Activated T-cell treated with anti-CD3 and anti-CD28 coated beads for 24 hours (primary cell): ENCODE data around the gene RGS10.
A peak's percentile ranks its signal among the peaks of the same experiment; 100 is the strongest.

Source experiments
- DNase-seq: peaks from one replicate; pipeline ENCODE4 v3.0.0-alpha.2; 2020; ENCODE audit warnings: low read depth

Gene RGS10

GRCh38 chr10:119518176-119518575 is 24.3 kb downstream of the RGS10 start:
- no peak for DNase-seq

DNA sequence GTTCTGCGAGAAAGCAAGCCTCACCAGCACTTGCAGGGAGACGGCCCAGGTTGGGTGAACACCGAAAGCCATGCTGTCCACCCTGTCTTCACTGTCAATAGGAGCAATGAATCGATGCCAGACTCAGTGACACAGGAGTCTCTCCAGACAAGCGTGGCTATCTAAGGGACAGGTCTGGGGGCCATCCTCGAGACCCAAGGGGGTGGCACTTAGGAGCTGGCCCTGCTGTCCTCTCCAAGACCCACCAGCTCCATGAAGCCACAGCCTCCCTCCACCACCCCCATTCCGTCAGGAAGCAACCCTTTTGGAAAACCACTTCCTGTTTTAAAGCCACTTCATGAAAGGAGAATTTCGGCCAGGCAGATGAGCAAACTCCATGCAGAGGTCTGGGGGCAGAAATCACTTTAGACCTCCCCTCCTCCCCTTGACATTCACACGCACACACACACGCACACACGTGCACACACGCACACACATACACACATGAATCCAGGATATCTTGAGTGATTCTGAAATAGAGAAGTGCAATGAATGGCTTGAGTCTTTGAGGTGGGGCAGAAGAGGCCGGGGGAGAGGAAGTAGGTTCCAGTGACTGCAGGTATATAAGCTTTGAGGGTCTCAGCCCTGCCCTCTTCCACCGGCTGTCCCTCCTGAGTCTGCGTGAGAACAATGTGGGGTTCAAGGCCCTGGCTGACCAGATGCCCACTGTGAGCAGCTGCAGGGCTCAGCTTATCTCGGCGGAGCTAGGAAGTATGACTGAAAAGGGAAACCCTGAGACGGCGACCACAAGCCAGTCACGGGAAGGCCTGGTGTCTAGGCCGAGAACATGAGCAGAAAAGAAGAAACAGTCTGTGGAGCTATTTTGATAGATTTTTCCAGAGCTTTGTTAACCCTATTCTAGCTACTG is 25.0 kb downstream of the RGS10 start:
- peak; percentile 63 for DNase-seq

- peak; percentile 65 for DNase-seq
These were observed 25.9 kb downstream of the RGS10 start for GRCh38 chr10:119516381-119517234.

GRCh38 chr10:119515511-119516045 is 26.9 kb downstream of the RGS10 start:
- no peak for DNase-seq

- DNase-seq, result no peak
These were observed 27.7 kb downstream of the RGS10 start for GRCh38 chr10:119514819-119515218.

- DNase-seq, result no peak
These were observed 30.5 kb downstream of the RGS10 start for GRCh38 chr10:119511828-119512515.

DNA sequence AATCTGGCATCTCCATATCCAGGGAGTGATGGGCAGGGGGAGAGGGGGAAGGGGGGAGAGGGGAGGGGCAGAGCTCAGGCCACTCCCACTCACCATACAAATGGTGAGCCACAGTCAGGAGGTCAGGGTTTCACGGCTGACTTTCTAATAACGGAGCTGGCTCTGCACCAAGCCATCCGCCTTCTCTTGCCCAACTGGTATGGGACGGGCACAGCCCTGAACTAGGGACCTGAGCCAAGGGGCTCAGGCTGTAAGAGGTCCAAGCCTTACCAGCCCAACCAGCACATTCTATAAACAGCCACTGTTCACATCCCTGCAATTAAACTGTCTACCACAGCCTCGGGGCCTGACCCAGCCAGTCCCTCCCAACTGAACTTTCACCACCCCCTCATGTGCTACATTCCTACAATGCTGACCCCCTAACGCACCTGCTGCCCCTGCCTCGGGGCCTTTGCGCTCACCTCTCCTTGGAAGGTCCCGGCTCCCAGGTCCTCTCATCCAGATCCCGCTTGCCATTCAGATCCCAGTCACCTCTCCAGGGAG is 32.5 kb downstream of the RGS10 start:
- no peak for DNase-seq

- DNase-seq, result no peak
These were observed 35.4 kb downstream of the RGS10 start for GRCh38 chr10:119507115-119507514.

- no peak for DNase-seq
These were observed 36.8 kb downstream of the RGS10 start for GRCh38 chr10:119505588-119506315.

DNA sequence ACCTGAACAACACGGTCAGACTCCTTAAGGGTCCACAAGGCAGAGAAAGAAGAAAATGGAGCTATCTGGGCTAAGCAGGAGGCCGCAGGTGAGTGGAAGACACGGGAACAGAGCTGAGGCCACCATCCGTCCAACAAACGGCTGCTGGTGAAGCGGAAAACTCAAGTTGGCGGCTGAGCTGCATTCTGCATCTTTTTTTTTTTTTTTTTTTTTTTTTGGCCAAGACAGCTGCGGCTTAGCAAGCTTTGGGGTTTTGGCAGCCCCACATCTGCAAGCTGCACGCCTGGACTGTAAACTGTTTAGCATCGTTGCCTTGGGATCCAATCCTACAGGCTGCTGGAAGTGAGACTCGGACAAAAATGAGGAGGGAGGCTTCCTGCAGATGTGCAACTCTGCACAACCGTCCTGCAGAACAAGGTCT is 37.4 kb downstream of the RGS10 start:
- no peak for DNase-seq

DNA sequence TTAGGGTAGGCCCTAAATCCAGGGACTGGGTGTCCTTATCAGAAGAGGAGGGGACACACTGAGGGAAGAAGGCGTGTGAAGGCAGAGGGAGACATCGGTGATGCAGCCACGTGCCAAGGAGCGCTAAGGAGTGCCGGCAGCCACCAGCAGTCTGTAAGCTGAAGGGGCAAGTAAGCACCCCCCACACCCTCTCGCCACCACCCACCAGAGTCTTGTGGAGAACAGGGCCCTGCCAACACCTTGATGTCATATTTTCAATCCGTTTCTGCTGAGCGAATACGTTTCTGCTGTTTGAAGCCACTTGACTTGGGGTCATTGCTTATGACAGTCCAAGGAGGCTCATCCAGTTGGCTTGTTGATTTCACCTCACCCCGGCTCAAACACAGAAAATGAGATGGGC is 37.9 kb downstream of the RGS10 start:
- DNase-seq, result no peak

- DNase-seq, result no peak
These were observed 38.7 kb downstream of the RGS10 start for GRCh38 chr10:119503821-119504220.

- DNase-seq, result no peak
These were observed 39.8 kb downstream of the RGS10 start for GRCh38 chr10:119502618-119503155.

GRCh38 chr10:119502209-119502608 is 40.3 kb downstream of the RGS10 start:
- DNase-seq, result peak; percentile 71

- no peak for DNase-seq
These were observed 40.8 kb downstream of the RGS10 start for GRCh38 chr10:119501690-119502089.

DNA sequence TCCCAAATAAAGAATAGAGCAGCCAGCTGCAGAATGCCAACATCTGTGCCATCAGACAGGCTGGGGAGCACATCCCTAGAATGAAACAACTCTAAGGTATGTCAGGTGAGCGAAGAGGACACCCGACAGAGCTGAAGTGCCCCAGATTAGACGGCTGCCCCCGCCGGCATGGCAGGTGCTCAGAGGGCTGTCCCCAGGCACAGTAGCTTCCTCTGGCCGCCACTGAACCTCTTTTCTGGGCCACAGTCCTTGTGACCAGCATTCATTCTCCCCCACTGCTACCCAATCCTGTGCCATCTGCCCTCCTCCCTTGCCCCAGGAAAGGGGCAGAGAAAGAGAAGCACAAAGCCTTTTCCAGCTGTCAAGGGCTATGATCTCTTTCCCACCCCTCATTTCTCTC is 41.7 kb downstream of the RGS10 start:
- no peak for DNase-seq

- no peak for DNase-seq
These were observed 42.3 kb downstream of the RGS10 start for GRCh38 chr10:119500123-119500795.

- DNase-seq, result no peak
These were observed 42.9 kb downstream of the RGS10 start for GRCh38 chr10:119499677-119500002.

DNA sequence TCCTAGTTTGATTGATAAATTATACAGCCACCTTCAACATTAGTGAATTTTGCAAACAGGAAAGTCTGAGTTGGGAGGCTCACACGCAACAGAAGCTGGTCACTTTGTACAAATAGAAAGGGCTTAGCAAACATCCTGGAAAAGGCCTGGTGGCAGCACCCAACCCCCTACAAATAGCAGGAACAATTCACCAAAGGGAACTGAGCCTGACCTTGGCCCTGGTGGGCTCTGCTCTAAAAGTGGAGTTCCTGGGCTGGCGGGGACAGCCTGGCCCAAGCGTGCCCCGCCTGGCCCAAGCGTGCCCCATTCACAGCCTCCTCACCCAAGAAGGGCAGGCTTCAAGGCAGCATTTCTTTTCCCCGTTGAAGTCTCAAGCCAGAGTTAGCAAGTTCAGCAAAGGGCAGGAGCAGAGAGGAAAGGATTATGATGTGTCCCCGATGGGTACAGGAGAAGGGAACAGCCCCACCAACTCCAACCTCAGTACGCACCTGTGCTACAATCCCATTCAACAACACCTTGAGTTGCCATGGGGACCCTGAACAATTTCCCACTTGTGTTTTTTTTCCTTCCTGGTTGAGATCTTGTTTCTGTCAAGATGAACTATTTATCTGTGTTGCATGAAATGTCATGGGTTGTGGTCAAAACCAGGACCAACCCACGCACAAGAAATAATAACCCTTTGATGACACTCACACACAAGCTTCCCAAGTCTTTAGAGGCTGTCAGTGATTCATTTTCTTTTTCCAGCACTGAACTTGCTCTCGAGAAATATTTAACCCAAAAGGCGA is 43.4 kb downstream of the RGS10 start:
- DNase-seq, result peak; percentile 22

DNA sequence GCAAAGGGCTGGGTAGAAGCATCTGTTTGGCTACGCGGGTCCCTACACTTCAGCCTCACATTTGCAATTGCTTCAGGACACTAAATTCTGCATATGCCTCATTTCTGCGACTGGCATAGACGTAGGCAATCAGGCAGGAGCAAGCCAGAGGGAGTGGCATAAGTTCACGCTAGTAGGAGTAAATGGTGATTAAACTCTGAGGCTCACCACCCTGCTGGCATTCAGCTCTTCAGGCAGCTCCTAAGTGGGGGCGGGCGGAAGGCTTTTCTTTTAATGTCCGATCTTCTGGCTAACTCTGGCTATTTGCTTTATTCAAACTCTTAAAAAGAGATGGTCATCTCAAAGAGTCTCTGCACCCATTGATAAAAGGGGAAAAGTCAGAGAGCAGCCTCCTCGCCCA is 45.3 kb downstream of the RGS10 start:
- DNase-seq, result no peak
